ENCODE measurements around the gene KLF6. TPM values are rescaled to one million over a fixed set of nuclear protein-coding genes. Genes with fewer than 3 reads are reported as not detected.

KLF6 gene
- total and polyA plus RNA-seq, 2 of the 4 experiments (the other 2 are of a cell fraction): 69.0 to 123 TPM

- H3K27me3 ChIP-seq (ENCODE audit: control insufficient read depth, insufficient read depth, low read length): no peaks in the 10 kb centered on the region
- H3K56ac ChIP-seq (ENCODE audit: extremely low read depth, insufficient read depth, low read length): no peak overlapping the region
- intact Hi-C loops (cut with micrococcal nuclease): no loop called here
- no peak overlapping the region for H4K5ac ChIP-seq (ENCODE audit: low read depth, low read length)
- no peak overlapping the region for H2AFZ ChIP-seq (replicated peaks; ENCODE audit: low read length, poor library complexity)
- no peak overlapping the region for H3K4me3 ChIP-seq (ENCODE audit: insufficient read depth, low read depth, low read length)
- H3K27ac ChIP-seq (ENCODE audit: insufficient read depth, low read length): no peak overlapping the region
- peaks cover 5% of the 10 kb centered on the region for H3K4me1 ChIP-seq (ENCODE audit: control insufficient read depth, insufficient read depth, low read length)
- H3K18ac ChIP-seq (ENCODE audit: low read depth, low read length): no peak overlapping the region
- TF ChIP-seq RAD21 (IDR thresholded peaks at IDR 0.05; ENCODE audit: low read length) (no peak), RFX5 (IDR thresholded peaks at IDR 0.05; ENCODE audit: low read depth, low read length) (no peak), BHLHE40 (IDR thresholded peaks at IDR 0.05; ENCODE audit: low read depth, low read length) (no peak), MAFK (IDR thresholded peaks at IDR 0.05; ENCODE audit: low read depth, low read length) (no peak), FOS (IDR thresholded peaks at IDR 0.05; ENCODE audit: low read depth, low read length) (no peak), NFE2L2 (IDR thresholded peaks at IDR 0.05; ENCODE audit: low read depth, low read length) (no peak), USF2 (IDR thresholded peaks at IDR 0.05; ENCODE audit: low read depth, low read length) (no peak), POLR2A (IDR thresholded peaks at IDR 0.05; ENCODE audit: low read depth, low read length) (no peak), MAZ (IDR thresholded peaks at IDR 0.05; ENCODE audit: borderline replicate concordance, low read depth, low read length) (no peak), CHD1 (IDR thresholded peaks at IDR 0.05; ENCODE audit: low read depth, low read length) (no peak), RCOR1 (IDR thresholded peaks at IDR 0.05; ENCODE audit: insufficient replicate concordance, low read length) (no peak), SMC3 (IDR thresholded peaks at IDR 0.05; ENCODE audit: low read depth, low read length) (no peak), MXI1 (IDR thresholded peaks at IDR 0.05; ENCODE audit: borderline replicate concordance, low read depth, low read length) (no peak)
- no peak overlapping the region for H3K4me2 ChIP-seq (ENCODE audit: low read depth, low read length)
- H3K9ac ChIP-seq (ENCODE audit: low read depth, low read length): no peak overlapping the region
- no peaks in the 10 kb centered on the region for H3K9me3 ChIP-seq (ENCODE audit: control insufficient read depth, insufficient read depth, low read length)
- peaks cover 8% of the 10 kb centered on the region for H3K9me1 ChIP-seq (ENCODE audit: insufficient read depth, low read length)
- H3K23ac ChIP-seq (ENCODE audit: low read depth, low read length): no peak overlapping the region
- POLR2A ChIA-PET (ENCODE audit: unreplicated experiment): no interaction called here
- H3K36me3 ChIP-seq (ENCODE audit: control insufficient read depth, insufficient read depth, low read length): peaks cover 3% of the 10 kb centered on the region
- H2AK9ac ChIP-seq (replicated peaks; ENCODE audit: low read depth, low read length, poor library complexity): no peak overlapping the region
- no TSS peak for BruUV-seq (replicated peaks)
- no peak for ATAC-seq (ENCODE audit: low read depth)
- H4K8ac ChIP-seq (ENCODE audit: low read depth in 2 of 2, low read length in 2 of 2): no peak overlapping the region
- no peak overlapping the region for H4K91ac ChIP-seq (ENCODE audit: insufficient read depth, low read depth, low read length)
- dilution Hi-C loops (cut with HindIII; ENCODE audit: low sequenced_read_pairs, unreplicated experiment): no loop called here
- H3K4ac ChIP-seq (ENCODE audit: low read depth, low read length): no peak overlapping the region
- H4K20me1 ChIP-seq (ENCODE audit: insufficient read depth, low read length): peaks cover 9% of the 10 kb centered on the region; the same call in 1 of the 2 replicates
- peaks cover 0 to 13% of the 10 kb centered on the region in 2 experiments; a peak in 1 of 4 replicates for H3K79me1 ChIP-seq (ENCODE audit: low read depth in 1 of 2, low read length in 2 of 2)
- in situ Hi-C loops (cut with MboI; ENCODE audit: low sequenced_read_pairs): loop anchor here (10.0 kb wide), 4 partner anchors 306 to 576 kb away; no protein-coding TSS in a partner anchor
- H2BK20ac ChIP-seq (ENCODE audit: low read depth, low read length): no peak overlapping the region
- no CpG with 5 or more reads among the region's 8 CpGs for WGBS, 2 experiments (ENCODE audit: extremely low coverage in 2 of 2, insufficient read length in 1 of 2)
- no peak for DNase-seq
- CTCF ChIA-PET: no interaction called here
- no peak overlapping the region for H2BK120ac ChIP-seq (ENCODE audit: low read depth, low read length)
- no peak overlapping the region for H2BK5ac ChIP-seq (ENCODE audit: low read depth, low read length, poor library complexity, severe bottlenecking)
- peak overlapping the region; percentile 35; the same call in 1 of the 2 replicates for H2AK5ac ChIP-seq (ENCODE audit: low read depth, low read length)
- H3K14ac ChIP-seq (replicated peaks; ENCODE audit: low read depth, low read length): no peak overlapping the region
- H2BK15ac ChIP-seq (ENCODE audit: low read depth, low read length): no peak overlapping the region
Observed at GRCh38 chr10:3770611-3771110, 14.3 kb downstream of the KLF6 start.
